GM19351 (cell line): Measurements from ENCODE around the gene HMGB3.
A peak's percentile ranks its signal among the peaks of the same experiment; 100 is the strongest.
"Not testable (repeated sequence)": the region's sequence is repeated elsewhere in the genome, so short reads cannot be mapped to it uniquely, and the experiment has no call there.

Experiments used
- ATAC-seq: cut with Tn5 transposase; IDR thresholded peaks from one replicate; pipeline ENCODE4 v1.9.1; 2021; ENCODE audit warnings: mild to moderate bottlenecking, moderate library complexity; ENCODE audit not compliant: unreplicated experiment

Gene HMGB3

GRCh38 chrX:150975655-150976390, 7.3 kb upstream of the HMGB3 start:
- no peak for ATAC-seq

DNA sequence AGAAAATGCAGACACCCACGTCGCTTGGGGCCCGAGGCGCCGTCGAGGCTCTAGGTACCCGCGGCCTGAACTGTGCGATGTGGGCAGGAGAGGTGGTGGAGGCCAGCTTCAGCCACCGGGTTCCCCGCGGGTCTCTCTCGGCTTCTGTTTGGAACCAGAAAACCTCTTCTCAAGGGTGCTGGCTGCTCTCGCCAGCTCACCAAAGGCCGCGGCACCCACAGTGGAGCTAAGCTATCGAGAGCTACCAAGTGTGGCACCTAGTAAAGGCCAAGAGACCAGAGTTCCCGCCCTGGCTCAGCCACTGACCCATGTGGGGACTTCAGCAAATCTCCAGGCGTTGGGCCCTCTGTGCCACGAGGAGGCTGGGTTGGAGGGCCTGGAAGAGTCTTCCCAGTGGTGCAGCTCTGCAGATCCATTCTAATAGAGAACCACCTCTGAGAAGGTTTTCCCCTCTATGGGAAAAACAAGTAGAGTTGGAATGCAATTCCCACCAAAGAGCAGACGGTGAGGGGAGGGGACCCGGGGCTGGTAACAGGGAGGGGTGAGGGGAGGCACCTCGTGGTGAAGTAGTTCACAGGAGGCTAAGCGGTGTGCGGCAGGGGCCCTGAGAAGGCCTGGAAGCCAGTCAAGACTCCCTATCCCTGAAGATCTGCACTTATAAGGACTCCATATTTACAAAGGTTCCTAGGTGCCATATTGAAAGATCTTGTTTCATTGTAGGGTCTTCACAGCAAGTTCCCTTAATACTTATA, 5.5 kb upstream of the HMGB3 start:
- ATAC-seq, result no peak

DNA sequence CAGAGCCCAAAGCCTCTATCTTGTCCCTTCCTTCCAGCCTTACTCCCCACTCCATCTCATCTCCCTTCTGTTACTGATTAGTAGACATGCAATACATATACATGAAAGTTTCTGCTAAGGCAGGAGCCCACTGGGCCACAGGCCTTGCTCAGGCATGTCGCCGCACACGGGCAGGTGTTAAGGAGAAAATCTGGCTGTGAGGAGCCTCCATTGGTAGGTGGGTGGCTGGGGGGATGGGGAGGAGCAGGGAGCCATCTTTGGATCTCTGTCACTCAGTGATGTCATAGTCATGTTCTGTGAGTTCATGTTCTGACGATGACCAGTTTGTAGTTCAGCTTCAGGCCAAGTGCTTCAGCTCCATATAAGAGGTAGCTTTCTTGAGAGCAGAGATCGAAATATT, 2.9 kb upstream of the HMGB3 start:
- ATAC-seq, result no peak

DNA sequence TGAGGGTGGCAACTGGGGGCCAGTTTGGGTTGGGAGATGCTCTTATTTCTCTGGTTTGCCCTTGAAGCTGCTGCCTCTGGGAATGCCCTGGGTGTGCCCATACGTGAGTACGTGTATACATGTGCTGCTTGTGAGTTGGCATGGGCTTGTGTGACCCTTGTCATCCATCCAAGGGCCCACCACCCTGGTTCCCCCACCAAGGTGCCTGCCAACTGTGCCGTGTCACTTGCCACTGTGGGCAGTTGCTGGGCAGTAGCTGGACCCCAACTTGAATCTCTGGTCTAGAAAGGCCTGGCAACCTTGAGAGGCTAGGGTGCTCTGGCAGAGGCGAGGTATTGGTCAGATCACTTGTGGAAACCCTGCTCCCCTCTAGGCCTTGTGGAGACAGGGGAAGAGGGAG, 2.4 kb upstream of the HMGB3 start:
- no peak for ATAC-seq

- ATAC-seq, result no peak
Observed at GRCh38 chrX:150982235-150982787, 824 bp upstream of the HMGB3 start.

DNA sequence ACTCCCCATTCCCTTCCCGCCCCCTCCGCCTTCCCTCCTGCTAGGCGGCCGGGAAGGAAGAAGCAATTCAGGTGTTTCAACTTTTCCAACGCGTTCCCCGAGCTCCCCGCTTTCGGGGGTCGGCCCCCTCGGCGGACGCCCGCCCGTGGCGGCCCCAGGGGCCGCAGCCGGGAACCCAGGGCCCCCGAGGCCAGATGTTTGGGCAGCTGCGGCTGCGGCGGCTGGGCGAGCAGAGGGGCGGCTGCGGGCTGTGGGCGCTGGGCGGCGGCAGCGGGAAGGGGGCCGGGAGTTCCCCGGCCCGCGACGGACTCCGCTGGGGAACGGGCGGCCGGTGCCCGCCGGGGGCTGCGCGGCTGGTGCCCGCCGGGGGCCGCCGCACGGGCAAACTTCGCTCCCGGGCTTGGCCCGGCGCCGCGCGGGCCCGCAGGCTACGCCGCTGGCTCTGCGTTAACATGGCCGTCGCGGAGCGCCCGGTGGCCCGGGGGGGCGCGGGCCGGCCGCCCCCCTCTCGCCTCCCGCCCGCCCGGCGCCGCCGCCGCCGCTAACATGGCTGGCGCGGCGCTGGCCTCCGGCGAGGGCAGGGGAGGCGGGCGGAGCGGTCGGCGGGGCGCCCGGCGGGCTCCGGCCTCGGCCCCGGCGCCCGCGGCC, 510 bp downstream of the HMGB3 start:
- peak; percentile 8 for ATAC-seq

- peak; percentile 11 for ATAC-seq
Observed at GRCh38 chrX:150984169-150984824, 1.2 kb downstream of the HMGB3 start.

DNA sequence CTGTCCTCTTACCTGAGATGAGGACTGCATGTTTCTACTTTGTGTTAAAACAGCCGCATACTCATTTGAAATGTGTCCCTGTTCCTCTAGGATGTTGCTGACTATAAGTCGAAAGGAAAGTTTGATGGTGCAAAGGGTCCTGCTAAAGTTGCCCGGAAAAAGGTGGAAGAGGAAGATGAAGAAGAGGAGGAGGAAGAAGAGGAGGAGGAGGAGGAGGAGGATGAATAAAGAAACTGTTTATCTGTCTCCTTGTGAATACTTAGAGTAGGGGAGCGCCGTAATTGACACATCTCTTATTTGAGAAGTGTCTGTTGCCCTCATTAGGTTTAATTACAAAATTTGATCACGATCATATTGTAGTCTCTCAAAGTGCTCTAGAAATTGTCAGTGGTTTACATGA, 4.6 kb downstream of the HMGB3 start:
- ATAC-seq, result not testable (repeated sequence)

GRCh38 chrX:150989420-150989819, 6.3 kb downstream of the HMGB3 start:
- ATAC-seq, result no peak

- ATAC-seq, result no peak
Observed at GRCh38 chrX:150990910-150991309, 7.8 kb downstream of the HMGB3 start.

GRCh38 chrX:151000861-151001331, 17.8 kb downstream of the HMGB3 start:
- no peak for ATAC-seq

DNA sequence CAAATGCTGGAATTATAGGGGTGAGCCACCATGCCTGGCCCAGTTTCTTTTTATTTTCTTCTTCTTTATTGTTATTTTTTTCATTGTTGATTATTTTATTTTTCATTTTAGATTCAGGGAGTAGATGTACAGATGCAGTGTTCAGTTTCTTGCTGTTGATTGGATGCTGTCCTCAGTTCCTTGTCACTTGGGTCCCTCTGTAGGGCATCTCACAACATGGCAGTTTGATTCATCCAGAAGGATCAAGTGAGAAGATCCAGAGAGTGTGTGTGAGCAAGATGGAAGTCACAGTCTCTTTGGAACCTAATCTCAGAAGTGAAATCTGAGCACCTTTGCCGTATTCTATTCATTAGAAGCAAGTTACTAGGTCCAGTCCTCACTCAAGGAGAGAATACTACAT, 20.9 kb downstream of the HMGB3 start:
- no peak for ATAC-seq

GRCh38 chrX:151006410-151007109, 23.4 kb downstream of the HMGB3 start:
- no peak for ATAC-seq

GRCh38 chrX:151009582-151009981, 26.4 kb downstream of the HMGB3 start:
- no peak for ATAC-seq

DNA sequence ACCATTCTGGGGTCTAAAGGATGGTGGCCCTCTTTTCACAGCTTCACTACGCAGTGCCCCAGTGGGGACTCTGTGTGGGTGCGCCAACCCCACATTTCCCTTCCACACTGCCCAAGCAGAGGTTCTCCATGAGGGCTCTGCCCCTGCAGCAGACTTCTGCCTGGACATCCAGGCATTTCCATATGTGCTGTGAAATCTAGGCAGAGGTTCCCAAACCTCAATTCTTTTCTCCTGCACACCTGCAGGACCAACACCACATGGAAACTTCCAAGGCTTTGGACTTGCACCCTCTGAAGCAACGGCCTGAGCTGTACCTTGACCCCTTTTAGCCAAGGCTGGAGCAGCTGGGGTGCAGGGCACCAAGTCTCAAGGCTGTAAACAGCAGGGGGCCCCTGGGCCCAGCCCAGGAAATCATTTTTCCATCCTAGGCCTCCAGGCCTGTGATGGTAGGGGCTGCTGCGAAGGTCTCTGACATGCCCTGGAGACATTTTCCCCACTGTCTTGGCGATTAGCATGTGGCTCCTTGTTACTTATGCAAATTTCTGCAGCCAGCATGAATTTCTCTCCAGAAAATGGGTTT, 30.1 kb downstream of the HMGB3 start:
- no peak for ATAC-seq

DNA sequence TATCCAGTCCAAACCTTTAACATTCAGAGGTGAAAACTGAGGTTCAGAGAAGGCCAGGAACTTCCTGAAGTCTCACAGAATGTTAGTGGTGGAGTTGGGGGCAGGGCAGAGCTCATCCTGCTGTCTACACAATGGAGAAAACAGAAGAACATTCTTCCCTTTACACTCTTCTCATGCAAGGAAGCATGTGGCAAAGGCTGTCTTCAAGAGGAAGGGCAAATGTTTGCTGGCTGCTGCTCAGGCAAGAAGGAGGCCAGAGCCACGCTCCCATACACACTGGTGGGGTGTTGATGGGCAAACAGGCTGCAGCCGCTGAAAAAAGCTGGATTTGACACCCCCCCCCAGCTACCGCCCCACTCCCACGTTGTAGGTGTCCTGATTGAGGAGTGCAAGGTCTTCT, 32.5 kb downstream of the HMGB3 start:
- ATAC-seq, result no peak

DNA sequence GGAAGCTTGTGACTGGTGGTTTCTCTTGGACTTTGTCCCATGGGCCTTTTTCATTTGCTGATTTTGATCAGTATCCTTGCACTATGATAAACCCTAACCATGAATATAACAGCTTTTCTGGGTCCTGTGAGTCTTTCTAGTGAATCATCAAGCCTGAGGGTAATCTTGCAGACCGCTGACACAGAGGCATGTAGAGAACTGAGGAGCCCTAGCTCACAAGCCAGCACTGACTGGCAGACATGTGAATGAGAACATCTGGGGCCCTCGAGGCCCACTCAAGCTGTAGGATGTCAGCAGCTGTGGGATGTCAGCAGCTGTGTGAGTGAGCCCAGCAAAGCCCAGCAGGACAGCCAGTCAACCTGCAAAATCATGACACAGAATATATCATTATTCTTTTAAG, 36.7 kb downstream of the HMGB3 start:
- ATAC-seq, result no peak

DNA sequence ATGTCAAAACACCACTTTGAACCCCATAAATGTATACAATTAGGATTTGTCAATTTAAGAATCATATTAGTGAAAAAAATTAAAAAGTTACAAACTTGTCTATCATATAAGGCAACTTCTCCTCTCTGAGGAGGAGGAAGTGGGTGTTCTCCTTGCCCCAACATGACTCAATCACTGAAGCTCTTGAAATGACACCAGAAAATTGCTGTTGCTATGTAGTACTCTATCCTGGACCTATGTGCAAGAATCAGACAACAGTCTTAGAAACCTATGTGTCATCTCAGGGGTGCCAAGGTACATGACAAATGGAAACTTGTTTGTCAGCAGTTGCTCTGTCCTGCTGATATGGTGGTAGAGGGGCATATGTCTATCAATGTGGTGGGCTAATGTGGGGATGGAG, 47.7 kb downstream of the HMGB3 start:
- peak; percentile 64 for ATAC-seq

- no peak for ATAC-seq
Observed at GRCh38 chrX:151031391-151031975, 48.3 kb downstream of the HMGB3 start.

- ATAC-seq, result no peak
Observed at GRCh38 chrX:151039351-151039750, 56.2 kb downstream of the HMGB3 start.
